ENCODE results near the gene C2CD2. TPM values are rescaled to one million over a fixed set of nuclear protein-coding genes. Genes with fewer than 3 reads are reported as not detected.

C2CD2 gene
- total RNA-seq, 2 donors from 2014 or later = 59.5 to 77.3 TPM

DNA sequence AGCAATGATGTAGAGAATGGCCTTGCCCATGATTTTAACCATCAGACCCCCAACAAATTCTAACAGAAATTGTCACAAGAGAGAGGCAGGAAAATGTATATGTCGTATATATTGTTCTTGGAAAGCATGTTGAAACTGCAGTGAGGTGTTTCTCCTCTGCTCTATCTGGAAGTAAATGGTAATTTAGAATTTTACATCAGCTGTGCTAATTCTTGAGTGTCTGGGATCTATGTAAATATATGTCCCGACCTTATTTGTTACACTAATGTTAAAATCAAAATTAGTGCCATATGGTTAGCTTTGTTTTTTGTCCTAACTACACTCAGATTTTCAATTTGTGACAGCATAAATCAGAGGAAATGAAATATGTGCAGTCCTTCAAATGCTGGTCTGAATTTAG is 35.9 kb upstream of the C2CD2 start:
- Histone ChIP-seq H3K27me3 (replicated peaks; ENCODE audit: insufficient read depth) (no peaks in the 10 kb centered on the region), H3K36me3 (peaks cover 18% of the 10 kb centered on the region), H3K9me3 (no peaks in the 10 kb centered on the region), H3K4me1 (ENCODE audit: control insufficient read depth in 1 of 2, low read depth in 2 of 2) (peaks cover 0 to 13% of the 10 kb centered on the region in 2 donors), H3K4me3 (no peak overlapping the region), H3K27ac (no peak overlapping the region)
- ATAC-seq (ENCODE audit: insufficient number of reproducible peaks, low FRiP score, low read depth) (no peak), DNase-seq (ENCODE audit: low spot score) (no peak)
- TF ChIP-seq, protein P1, sequence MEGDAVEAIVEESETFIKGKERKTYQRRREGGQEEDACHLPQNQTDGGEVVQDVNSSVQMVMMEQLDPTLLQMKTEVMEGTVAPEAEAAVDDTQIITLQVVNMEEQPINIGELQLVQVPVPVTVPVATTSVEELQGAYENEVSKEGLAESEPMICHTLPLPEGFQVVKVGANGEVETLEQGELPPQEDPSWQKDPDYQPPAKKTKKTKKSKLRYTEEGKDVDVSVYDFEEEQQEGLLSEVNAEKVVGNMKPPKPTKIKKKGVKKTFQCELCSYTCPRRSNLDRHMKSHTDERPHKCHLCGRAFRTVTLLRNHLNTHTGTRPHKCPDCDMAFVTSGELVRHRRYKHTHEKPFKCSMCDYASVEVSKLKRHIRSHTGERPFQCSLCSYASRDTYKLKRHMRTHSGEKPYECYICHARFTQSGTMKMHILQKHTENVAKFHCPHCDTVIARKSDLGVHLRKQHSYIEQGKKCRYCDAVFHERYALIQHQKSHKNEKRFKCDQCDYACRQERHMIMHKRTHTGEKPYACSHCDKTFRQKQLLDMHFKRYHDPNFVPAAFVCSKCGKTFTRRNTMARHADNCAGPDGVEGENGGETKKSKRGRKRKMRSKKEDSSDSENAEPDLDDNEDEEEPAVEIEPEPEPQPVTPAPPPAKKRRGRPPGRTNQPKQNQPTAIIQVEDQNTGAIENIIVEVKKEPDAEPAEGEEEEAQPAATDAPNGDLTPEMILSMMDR (IDR thresholded peaks at IDR 0.05) = no peak

DNA sequence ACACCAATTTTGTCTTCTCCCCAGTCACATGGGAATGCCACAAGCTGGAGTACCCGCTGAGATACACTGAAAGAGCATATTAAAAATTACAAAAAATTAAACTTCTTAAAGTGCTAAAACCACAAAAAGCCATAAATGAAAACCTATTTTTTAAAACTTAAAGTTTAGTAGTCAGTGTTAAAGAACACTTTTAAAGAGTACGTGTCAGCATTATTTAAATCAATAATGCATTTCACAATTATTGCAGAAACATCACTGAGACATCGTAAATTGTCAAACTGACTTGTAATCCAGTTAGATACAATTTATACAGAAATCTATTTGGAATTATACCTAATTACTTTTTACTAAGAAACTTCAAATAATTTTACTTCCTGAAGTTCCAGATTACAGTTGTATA is 33.5 kb upstream of the C2CD2 start:
- TF ChIP-seq, protein P1 (IDR thresholded peaks at IDR 0.05) = no peak
- DNase-seq (ENCODE audit: low spot score) (no peak), ATAC-seq (ENCODE audit: insufficient number of reproducible peaks, low FRiP score, low read depth) (no peak)
- H3K4me3 ChIP-seq = no peak overlapping the region
- H3K9me3 ChIP-seq = no peaks in the 10 kb centered on the region
- H3K27me3 ChIP-seq (replicated peaks; ENCODE audit: insufficient read depth) = no peaks in the 10 kb centered on the region
- peaks cover 11% of the 10 kb centered on the region for H3K36me3 ChIP-seq
- H3K27ac ChIP-seq = no peak overlapping the region
- no peaks in the 10 kb centered on the region for H3K4me1 ChIP-seq (ENCODE audit: control insufficient read depth in 1 of 2, low read depth in 2 of 2)

- ATAC-seq (ENCODE audit: insufficient number of reproducible peaks, low FRiP score, low read depth) (no peak), DNase-seq (ENCODE audit: low spot score) (no peak)
- TF ChIP-seq, protein P1 (IDR thresholded peaks at IDR 0.05) = no peak
- no peak overlapping the region for H3K27ac ChIP-seq
- no peaks in the 10 kb centered on the region for H3K4me1 ChIP-seq (ENCODE audit: control insufficient read depth in 1 of 2, low read depth in 2 of 2)
- no peak overlapping the region for H3K4me3 ChIP-seq
- no peaks in the 10 kb centered on the region for H3K36me3 ChIP-seq
- H3K9me3 ChIP-seq = no peaks in the 10 kb centered on the region
- H3K27me3 ChIP-seq (replicated peaks; ENCODE audit: insufficient read depth) = no peaks in the 10 kb centered on the region
Observed at GRCh38 chr21:41985662-41986416, 32.0 kb upstream of the C2CD2 start.

DNA sequence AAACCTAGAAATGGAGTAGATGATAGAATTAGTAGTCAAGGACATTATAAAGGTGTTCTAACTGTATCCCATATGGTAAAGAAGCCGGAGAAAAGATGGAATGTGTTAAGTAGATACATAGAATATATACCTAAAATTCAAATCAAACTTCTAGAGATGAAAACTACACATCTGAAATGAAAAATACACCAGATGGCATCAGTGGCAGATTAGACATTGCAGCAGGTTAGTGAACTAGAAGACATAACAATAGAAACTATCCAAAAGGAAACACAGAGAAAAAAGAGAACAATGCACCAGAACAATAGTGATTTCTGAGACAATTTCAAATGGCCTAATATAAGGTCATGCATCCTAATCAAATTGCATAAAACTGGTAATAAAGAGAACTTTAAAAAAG is 29.4 kb upstream of the C2CD2 start:
- ATAC-seq (ENCODE audit: insufficient number of reproducible peaks, low FRiP score, low read depth) (no peak), DNase-seq (ENCODE audit: low spot score) (no peak)
- TF ChIP-seq, protein P1 (IDR thresholded peaks at IDR 0.05) = no peak
- Histone ChIP-seq H3K4me3 (no peak overlapping the region), H3K27ac (no peak overlapping the region), H3K9me3 (no peaks in the 10 kb centered on the region), H3K4me1 (ENCODE audit: control insufficient read depth in 1 of 2, low read depth in 2 of 2) (no peaks in the 10 kb centered on the region), H3K36me3 (no peaks in the 10 kb centered on the region), H3K27me3 (replicated peaks; ENCODE audit: insufficient read depth) (no peaks in the 10 kb centered on the region)

DNA sequence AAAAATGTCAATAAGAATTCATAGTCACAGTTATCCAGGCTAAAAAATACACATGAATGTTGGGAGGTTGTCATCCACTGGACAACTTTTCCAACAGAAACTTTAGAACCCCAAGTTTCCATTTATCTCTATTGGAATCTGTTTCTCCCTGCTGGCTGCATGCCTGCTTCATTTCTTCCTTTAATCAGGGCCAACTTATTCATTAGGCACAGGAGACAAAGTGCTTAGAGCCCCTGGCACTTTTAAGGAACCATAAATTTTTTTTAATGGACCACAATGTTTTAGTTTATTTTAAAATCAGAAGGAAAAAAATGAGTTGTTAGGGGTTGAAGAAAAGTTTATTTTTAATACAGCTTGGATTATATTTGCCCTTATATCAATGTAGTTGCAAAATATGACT is 26.7 kb upstream of the C2CD2 start:
- DNase-seq (ENCODE audit: low spot score) = no peak
- ATAC-seq (ENCODE audit: insufficient number of reproducible peaks, low FRiP score, low read depth) = no peak
- no peak overlapping the region for H3K4me3 ChIP-seq

More for the DNA sequence above, 26.7 kb upstream of the C2CD2 start:
- Histone ChIP-seq H3K27ac (no peak overlapping the region), H3K4me1 (ENCODE audit: control insufficient read depth in 1 of 2, low read depth in 2 of 2) (no peaks in the 10 kb centered on the region), H3K36me3 (no peaks in the 10 kb centered on the region), H3K9me3 (no peaks in the 10 kb centered on the region), H3K27me3 (replicated peaks; ENCODE audit: insufficient read depth) (no peaks in the 10 kb centered on the region)
- TF ChIP-seq, protein P1 (IDR thresholded peaks at IDR 0.05) = no peak
